ENCODE measurements around the gene AHDC1.
"Not testable (repeated sequence)": the region's sequence is repeated elsewhere in the genome, so short reads cannot be mapped to it uniquely, and the experiment has no call there.

The AHDC1 gene

GRCh38 chr1:27621051-27621920 is 17.3 kb upstream of the AHDC1 start:
- Histone ChIP-seq H3K9me3 (replicated peaks; ENCODE audit: low read length) (no peaks in the 10 kb centered on the region), H3K4me2 (ENCODE audit: low read length) (no peak overlapping the region), H3K4me3 (ENCODE audit: low read length) (no peak overlapping the region), H3K4me1 (ENCODE audit: control insufficient read depth, insufficient read depth, low read length) (no peaks in the 10 kb centered on the region), H3K27me3 (ENCODE audit: control insufficient read depth, insufficient read depth, low read length) (peaks cover 9% of the 10 kb centered on the region), H3K36me3 (ENCODE audit: insufficient read depth, low read length) (no peaks in the 10 kb centered on the region), H3K9ac (ENCODE audit: low read depth, low read length) (no peak overlapping the region)

GRCh38 chr1:27619782-27620438 is 16.0 kb upstream of the AHDC1 start:
- H3K4me2 ChIP-seq (ENCODE audit: low read length); H3K4me1 ChIP-seq (ENCODE audit: control insufficient read depth, insufficient read depth, low read length); H3K36me3 ChIP-seq (ENCODE audit: insufficient read depth, low read length); H3K9me3 ChIP-seq (replicated peaks; ENCODE audit: low read length); H3K9ac ChIP-seq (ENCODE audit: low read depth, low read length); H3K4me3 ChIP-seq (ENCODE audit: low read length): not testable (repeated sequence)
- H3K27me3 ChIP-seq (ENCODE audit: control insufficient read depth, insufficient read depth, low read length) = peaks cover 15% of the 10 kb centered on the region

- Histone ChIP-seq H3K4me2 (ENCODE audit: low read length) (no peak overlapping the region), H3K9ac (ENCODE audit: low read depth, low read length) (no peak overlapping the region), H3K36me3 (ENCODE audit: insufficient read depth, low read length) (no peaks in the 10 kb centered on the region), H3K27me3 (ENCODE audit: control insufficient read depth, insufficient read depth, low read length) (peaks cover 21% of the 10 kb centered on the region), H3K9me3 (replicated peaks; ENCODE audit: low read length) (no peaks in the 10 kb centered on the region), H3K4me3 (ENCODE audit: low read length) (no peak overlapping the region), H3K4me1 (ENCODE audit: control insufficient read depth, insufficient read depth, low read length) (no peaks in the 10 kb centered on the region)
Observed at GRCh38 chr1:27618341-27619082, 14.6 kb upstream of the AHDC1 start.

GRCh38 chr1:27617420-27617819 is 13.5 kb upstream of the AHDC1 start:
- no peaks in the 10 kb centered on the region for H3K36me3 ChIP-seq (ENCODE audit: insufficient read depth, low read length)
- H3K9ac ChIP-seq (ENCODE audit: low read depth, low read length) = no peak overlapping the region
- no peak overlapping the region for H3K4me2 ChIP-seq (ENCODE audit: low read length)
- H3K4me1 ChIP-seq (ENCODE audit: control insufficient read depth, insufficient read depth, low read length) = no peaks in the 10 kb centered on the region
- peaks cover 22% of the 10 kb centered on the region for H3K27me3 ChIP-seq (ENCODE audit: control insufficient read depth, insufficient read depth, low read length)
- no peak overlapping the region for H3K4me3 ChIP-seq (ENCODE audit: low read length)
- H3K9me3 ChIP-seq (replicated peaks; ENCODE audit: low read length) = no peaks in the 10 kb centered on the region

- no peaks in the 10 kb centered on the region for H3K9me3 ChIP-seq (replicated peaks; ENCODE audit: low read length)
- H3K27me3 ChIP-seq (ENCODE audit: control insufficient read depth, insufficient read depth, low read length) = peaks cover 21% of the 10 kb centered on the region
- H3K9ac ChIP-seq (ENCODE audit: low read depth, low read length) = no peak overlapping the region
- H3K36me3 ChIP-seq (ENCODE audit: insufficient read depth, low read length) = no peaks in the 10 kb centered on the region
- no peak overlapping the region for H3K4me3 ChIP-seq (ENCODE audit: low read length)
- no peak overlapping the region for H3K4me2 ChIP-seq (ENCODE audit: low read length)
- no peaks in the 10 kb centered on the region for H3K4me1 ChIP-seq (ENCODE audit: control insufficient read depth, insufficient read depth, low read length)
Observed at GRCh38 chr1:27616441-27616840, 12.5 kb upstream of the AHDC1 start.

- Histone ChIP-seq H3K4me3 (ENCODE audit: low read length) (no peak overlapping the region), H3K9me3 (replicated peaks; ENCODE audit: low read length) (no peaks in the 10 kb centered on the region), H3K4me1 (ENCODE audit: control insufficient read depth, insufficient read depth, low read length) (no peaks in the 10 kb centered on the region), H3K9ac (ENCODE audit: low read depth, low read length) (no peak overlapping the region), H3K27me3 (ENCODE audit: control insufficient read depth, insufficient read depth, low read length) (peaks cover 24% of the 10 kb centered on the region), H3K36me3 (ENCODE audit: insufficient read depth, low read length) (no peaks in the 10 kb centered on the region), H3K4me2 (ENCODE audit: low read length) (no peak overlapping the region)
Observed at GRCh38 chr1:27615346-27616192, 11.6 kb upstream of the AHDC1 start.

- Histone ChIP-seq H3K4me1 (ENCODE audit: control insufficient read depth, insufficient read depth, low read length) (no peaks in the 10 kb centered on the region), H3K27me3 (ENCODE audit: control insufficient read depth, insufficient read depth, low read length) (peaks cover 30% of the 10 kb centered on the region), H3K4me2 (ENCODE audit: low read length) (no peak overlapping the region), H3K9me3 (replicated peaks; ENCODE audit: low read length) (no peaks in the 10 kb centered on the region), H3K9ac (ENCODE audit: low read depth, low read length) (no peak overlapping the region), H3K4me3 (ENCODE audit: low read length) (no peak overlapping the region), H3K36me3 (ENCODE audit: insufficient read depth, low read length) (no peaks in the 10 kb centered on the region)
Observed at GRCh38 chr1:27614625-27615344, 10.8 kb upstream of the AHDC1 start.

GRCh38 chr1:27614043-27614624 is 10.2 kb upstream of the AHDC1 start:
- Histone ChIP-seq H3K9me3 (replicated peaks; ENCODE audit: low read length) (no peaks in the 10 kb centered on the region), H3K4me2 (ENCODE audit: low read length) (no peak overlapping the region), H3K27me3 (ENCODE audit: control insufficient read depth, insufficient read depth, low read length) (peaks cover 35% of the 10 kb centered on the region), H3K36me3 (ENCODE audit: insufficient read depth, low read length) (no peaks in the 10 kb centered on the region), H3K9ac (ENCODE audit: low read depth, low read length) (no peak overlapping the region), H3K4me1 (ENCODE audit: control insufficient read depth, insufficient read depth, low read length) (no peaks in the 10 kb centered on the region), H3K4me3 (ENCODE audit: low read length) (no peak overlapping the region)

GRCh38 chr1:27612718-27613117 is 8.8 kb upstream of the AHDC1 start:
- Histone ChIP-seq H3K9me3 (replicated peaks; ENCODE audit: low read length) (no peaks in the 10 kb centered on the region), H3K9ac (ENCODE audit: low read depth, low read length) (no peak overlapping the region), H3K36me3 (ENCODE audit: insufficient read depth, low read length) (no peaks in the 10 kb centered on the region), H3K27me3 (ENCODE audit: control insufficient read depth, insufficient read depth, low read length) (peaks cover 35% of the 10 kb centered on the region), H3K4me1 (ENCODE audit: control insufficient read depth, insufficient read depth, low read length) (no peaks in the 10 kb centered on the region), H3K4me2 (ENCODE audit: low read length) (no peak overlapping the region), H3K4me3 (ENCODE audit: low read length) (no peak overlapping the region)

GRCh38 chr1:27611450-27611849 is 7.5 kb upstream of the AHDC1 start:
- Histone ChIP-seq H3K27me3 (ENCODE audit: control insufficient read depth, insufficient read depth, low read length) (peaks cover 35% of the 10 kb centered on the region), H3K4me1 (ENCODE audit: control insufficient read depth, insufficient read depth, low read length) (peaks cover 6% of the 10 kb centered on the region), H3K4me3 (ENCODE audit: low read length) (no peak overlapping the region), H3K4me2 (ENCODE audit: low read length) (no peak overlapping the region), H3K9ac (ENCODE audit: low read depth, low read length) (no peak overlapping the region), H3K36me3 (ENCODE audit: insufficient read depth, low read length) (no peaks in the 10 kb centered on the region), H3K9me3 (replicated peaks; ENCODE audit: low read length) (no peaks in the 10 kb centered on the region)
